Measurements from ENCODE around the gene TBR1.

The TBR1 gene

GRCh38 chr2:161427664-161428587, 11.8 kb downstream of the TBR1 start:
- no peak for DNase-seq (ENCODE audit: low read depth)

GRCh38 chr2:161430386-161430785, 14.3 kb downstream of the TBR1 start:
- no peak for DNase-seq (ENCODE audit: low read depth)

GRCh38 chr2:161432107-161432506, 16.0 kb downstream of the TBR1 start:
- DNase-seq (ENCODE audit: low read depth), result no peak

- DNase-seq (ENCODE audit: low read depth), result no peak
Observed at GRCh38 chr2:161434118-161434517, 18.0 kb downstream of the TBR1 start.

- DNase-seq (ENCODE audit: low read depth), result no peak
Observed at GRCh38 chr2:161436411-161436810, 20.3 kb downstream of the TBR1 start.

- DNase-seq (ENCODE audit: low read depth), result no peak
Observed at GRCh38 chr2:161438598-161438997, 22.5 kb downstream of the TBR1 start.

- no peak for DNase-seq (ENCODE audit: low read depth)
Observed at GRCh38 chr2:161445097-161445496, 29.0 kb downstream of the TBR1 start.

GRCh38 chr2:161448431-161448830, 32.3 kb downstream of the TBR1 start:
- DNase-seq (ENCODE audit: low read depth), result no peak

GRCh38 chr2:161471631-161472030, 55.5 kb downstream of the TBR1 start:
- no peak for DNase-seq (ENCODE audit: low read depth)

GRCh38 chr2:161474920-161475319, 58.8 kb downstream of the TBR1 start:
- DNase-seq (ENCODE audit: low read depth), result no peak

Data from stimulated activated CD8-positive, alpha-beta memory T cell treated with anti-CD3 and anti-CD28 coated beads, Interleukin-4, amount 100 ng/mL, for 24 hours (primary cell).